ENCODE results near the gene SPECC1.
A peak's percentile ranks its signal among the peaks of the same experiment; 100 is the strongest.
"Not testable (repeated sequence)": the region's sequence is repeated elsewhere in the genome, so short reads cannot be mapped to it uniquely, and the experiment has no call there.

SPECC1 gene

GRCh38 chr17:20009302-20010098 lies at the start of gene SPECC1:
TSS of gene SPECC1 (plus strand) at chr17:20009359. CDS start at chr17:20096652, 87,293 bp downstream.
- no peak for DNase-seq (ENCODE audit: low read depth, low spot score)
- H3K27ac ChIP-seq: no peak within 1 kb of the TSS

GRCh38 chr17:19962954-19963353 lies 46.2 kb upstream of the SPECC1 start:
- DNase-seq (ENCODE audit: low read depth, low spot score); H3K27ac ChIP-seq: not testable (repeated sequence)

- DNase-seq (ENCODE audit: low read depth, low spot score): no peak
- no peak overlapping the region for H3K27ac ChIP-seq
These were observed 36.0 kb upstream of the SPECC1 start for GRCh38 chr17:19973156-19973555.

- H3K27ac ChIP-seq: no peak overlapping the region
- DNase-seq (ENCODE audit: low read depth, low spot score): no peak
These were observed 33.6 kb upstream of the SPECC1 start for GRCh38 chr17:19975601-19976000.

GRCh38 chr17:19977293-19978208 lies 31.6 kb upstream of the SPECC1 start, which contains the start of gene AKAP10:
TSS of gene AKAP10 (minus strand) at chr17:19977828. CDS start at chr17:19977679, 149 bp downstream.
- H3K27ac ChIP-seq: peak within 1 kb of the TSS; percentile 64
- no peak for DNase-seq (ENCODE audit: low read depth, low spot score)

GRCh38 chr17:19978209-19978802 lies 30.9 kb upstream of the SPECC1 start:
- no peak for DNase-seq (ENCODE audit: low read depth, low spot score)

GRCh38 chr17:19978805-19979211 lies 30.4 kb upstream of the SPECC1 start:
- H3K27ac ChIP-seq: no peak overlapping the region

More at GRCh38 chr17:19978209-19978802, 30.9 kb upstream of the SPECC1 start:
- peak overlapping the region; percentile 64 for H3K27ac ChIP-seq

GRCh38 chr17:19979917-19980770 lies 29.0 kb upstream of the SPECC1 start:
- H3K27ac ChIP-seq: no peak overlapping the region

More at GRCh38 chr17:19978805-19979211, 30.4 kb upstream of the SPECC1 start:
- no peak for DNase-seq (ENCODE audit: low read depth, low spot score)

GRCh38 chr17:19986941-19987861 lies 22.0 kb upstream of the SPECC1 start:
- H3K27ac ChIP-seq: no peak overlapping the region
- no peak for DNase-seq (ENCODE audit: low read depth, low spot score)

More at GRCh38 chr17:19979917-19980770, 29.0 kb upstream of the SPECC1 start:
- no peak for DNase-seq (ENCODE audit: low read depth, low spot score)

- no peak overlapping the region for H3K27ac ChIP-seq
- DNase-seq (ENCODE audit: low read depth, low spot score): no peak
These were observed 21.3 kb upstream of the SPECC1 start for GRCh38 chr17:19987897-19988296.

- no peak overlapping the region for H3K27ac ChIP-seq
- DNase-seq (ENCODE audit: low read depth, low spot score): no peak
These were observed 17.8 kb upstream of the SPECC1 start for GRCh38 chr17:19991252-19991885.

- no peak overlapping the region for H3K27ac ChIP-seq
These were observed 16.1 kb upstream of the SPECC1 start for GRCh38 chr17:19992803-19993713.

GRCh38 chr17:19996086-19996485 lies 13.1 kb upstream of the SPECC1 start:
- H3K27ac ChIP-seq: no peak overlapping the region
- no peak for DNase-seq (ENCODE audit: low read depth, low spot score)

More at GRCh38 chr17:19992803-19993713, 16.1 kb upstream of the SPECC1 start:
- DNase-seq (ENCODE audit: low read depth, low spot score): peak; percentile 40

- DNase-seq (ENCODE audit: low read depth, low spot score): no peak
These were observed 12.7 kb upstream of the SPECC1 start for GRCh38 chr17:19996502-19996901.

GRCh38 chr17:20008242-20009051 lies 712 bp upstream of the SPECC1 start:
- H3K27ac ChIP-seq: no peak overlapping the region
- no peak for DNase-seq (ENCODE audit: low read depth, low spot score)

More at GRCh38 chr17:19996502-19996901, 12.7 kb upstream of the SPECC1 start:
- no peak overlapping the region for H3K27ac ChIP-seq

GRCh38 chr17:20009052-20009301 lies 182 bp upstream of the SPECC1 start:
- DNase-seq (ENCODE audit: low read depth, low spot score): no peak
- H3K27ac ChIP-seq: no peak overlapping the region
